HCT116 (cell line): ENCODE measurements around the gene FOXP1. TPM values are rescaled to one million over a fixed set of nuclear protein-coding genes. Genes with fewer than 3 reads are reported as not detected.

Experiments
- ATAC-seq: fragments of 200-7000 bp; cut with Tn5 transposase; 2 replicates; pipeline ENCODE4 v1.9.1; 2020; ENCODE audit warnings: mild to moderate bottlenecking, moderate library complexity
- BruUV-seq: library from RNA; stranded (reverse); fragments of 400-500 nt; replicated peaks from 2 replicates; lab custom pipeline; 2021; lab: Mats Ljungman, UMichigan
- CTCF ChIA-PET: fragments of 300-600 bp; sonication (Branson Sonifier 250); formaldehyde crosslinking; loops from one replicate; lab custom pipeline; 2021; ENCODE audit warnings: antibody characterized with exemption; lab: Charles Lee
- POLR2A ChIA-PET: fragments of 300-600, 350-600 bp; sonication (Branson Sonifier 250); formaldehyde crosslinking; loops from one replicate; lab custom pipeline; 2021; ENCODE audit warnings: antibody characterized with exemption; lab: Charles Lee
- RAD21 ChIA-PET, 2 experiments: fragments of 300-600 bp; sonication (Branson Sonifier 250); formaldehyde crosslinking; loops; one replicate each; lab custom pipeline; 2023; ENCODE audit warnings: low total read pairs in 2 of 2; ENCODE audit not compliant: uncharacterized antibody in 2 of 2, unreplicated experiment in 2 of 2, low non-redundant PET in 1 of 2; lab: Charles Lee
- DNase-seq: peaks from one replicate; pipeline ENCODE4 v3.0.0-alpha.2; 2010; ENCODE audit warnings: low read depth, low spot score
- H2AFZ ChIP-seq: fragments of 200-600 bp; shearing (Covaris generic), sonication (generic); 2 replicates; pipeline ENCODE4 v1.6.1; 2017; ENCODE audit warnings: low read depth, mixed run types, mixed read lengths, antibody characterized with exemption, low read length; ENCODE audit not compliant: poor library complexity, severe bottlenecking
- H3K27ac ChIP-seq: 2 replicates; pipeline ENCODE4 v1.5.1; 2012; ENCODE audit warnings: low read depth, low read length
- H3K27me3 ChIP-seq: fragments of 200-600 bp; sonication (generic); 2 replicates; pipeline ENCODE4 v1.6.1; 2016; ENCODE audit warnings: mixed run types, low read length, mixed read lengths; ENCODE audit not compliant: insufficient read depth
- H3K36me3 ChIP-seq, 2 experiments: fragments of 200-500 bp in 1 of 2; fragments of 200-600 bp in 1 of 2; sonication (Bioruptor generic) in 1 of 2; sonication (generic) in 1 of 2; 2 replicates each; pipeline versions ENCODE4 v1.5.1 to v1.6.1; 2014 to 2016; ENCODE audit warnings: low read length in 2 of 2, inconsistent platforms in 1 of 2, mixed read lengths in 1 of 2, mixed run types in 1 of 2; ENCODE audit not compliant: insufficient read depth in 2 of 2, control insufficient read depth in 1 of 2
- H3K4me1 ChIP-seq, 2 experiments: fragments of 200-600 bp in 1 of 2; sonication (generic) in 1 of 2; 2 replicates each; pipeline versions ENCODE4 v1.5.1 to v1.6.1; 2012 to 2017; ENCODE audit warnings: low read length in 2 of 2, inconsistent platforms in 1 of 2, mild to moderate bottlenecking in 1 of 2, mixed read lengths in 1 of 2, mixed run types in 1 of 2, moderate library complexity in 1 of 2; ENCODE audit not compliant: insufficient read depth in 2 of 2, control insufficient read depth in 1 of 2
- H3K4me2 ChIP-seq: fragments of 200-600 bp; sonication (generic); 2 replicates; pipeline ENCODE4 v1.6.1; 2017; ENCODE audit warnings: mixed run types, low read length, mixed read lengths
- H3K4me3 ChIP-seq, 2 experiments: fragments of 200-600 bp in 1 of 2; sonication (generic) in 1 of 2; replicated peaks in 1 of 2; 2 replicates each; pipeline ENCODE4 v1.5.1; 2011 to 2016; ENCODE audit warnings: low read length in 2 of 2, control low read depth in 1 of 2, low read depth in 1 of 2, mild to moderate bottlenecking in 1 of 2, mixed read lengths in 1 of 2, mixed run types in 1 of 2
- H3K79me2 ChIP-seq: fragments of 200-600 bp; sonication (generic); 2 replicates; pipeline ENCODE4 v1.6.1; 2017; ENCODE audit warnings: mild to moderate bottlenecking, mixed run types, low read length, moderate library complexity, mixed read lengths; ENCODE audit not compliant: insufficient read depth
- H3K9ac ChIP-seq: fragments of 200-600 bp; sonication (generic); 2 replicates; pipeline ENCODE4 v1.6.1; 2016; ENCODE audit warnings: low read length, mixed read lengths
- H3K9me2 ChIP-seq: fragments of 200-600 bp; sonication (generic), shearing (Covaris generic); 2 replicates; pipeline ENCODE4 v1.6.1; 2017; ENCODE audit warnings: mixed run types, mild to moderate bottlenecking, moderate library complexity; ENCODE audit not compliant: insufficient read depth
- H3K9me3 ChIP-seq, 2 experiments: fragments of 200-500 bp in 1 of 2; fragments of 200-600 bp in 1 of 2; sonication (Bioruptor generic) in 1 of 2; sonication (generic) in 1 of 2; 2 replicates each; pipeline ENCODE4 v1.6.1; 2014 to 2017; ENCODE audit warnings: low read length in 2 of 2, mixed read lengths in 2 of 2, inconsistent platforms in 1 of 2, low read depth in 1 of 2, mild to moderate bottlenecking in 1 of 2, mixed run types in 1 of 2, moderate library complexity in 1 of 2; ENCODE audit not compliant: control insufficient read depth in 1 of 2, insufficient read depth in 1 of 2
- H4K20me1 ChIP-seq: fragments of 200-600 bp; sonication (generic), shearing (Covaris generic); 2 replicates; pipeline ENCODE4 v1.6.1; 2017; ENCODE audit warnings: mixed run types, mild to moderate bottlenecking, moderate library complexity; ENCODE audit not compliant: insufficient read depth
- CEBPB ChIP-seq: IDR thresholded peaks from 2 replicates; pipeline ENCODE4 v1.6.1; 2012; ENCODE audit warnings: low read depth
- ELF1 ChIP-seq: IDR thresholded peaks from 2 replicates; pipeline ENCODE4 v1.6.1; 2012; ENCODE audit warnings: low read depth, borderline replicate concordance
- JUND ChIP-seq: IDR thresholded peaks from 2 replicates; pipeline ENCODE4 v1.6.1; 2012
- MAX ChIP-seq: IDR thresholded peaks from 2 replicates; pipeline ENCODE4 v1.6.1; 2012
- RAD21 ChIP-seq: IDR thresholded peaks from 2 replicates; pipeline ENCODE4 v1.6.1; 2012; ENCODE audit warnings: low read depth, mild to moderate bottlenecking
- SIN3A ChIP-seq: IDR thresholded peaks from 2 replicates; pipeline ENCODE4 v1.6.1; 2012; ENCODE audit warnings: low read depth
- SP1 ChIP-seq: IDR thresholded peaks from 2 replicates; pipeline ENCODE4 v1.6.1; 2012; ENCODE audit warnings: low read depth
- SRF ChIP-seq: IDR thresholded peaks from 2 replicates; pipeline ENCODE4 v1.6.1; 2012; ENCODE audit warnings: low read depth
- TCF7L2 ChIP-seq: IDR thresholded peaks from 2 replicates; pipeline ENCODE4 v1.7.0; 2011; ENCODE audit warnings: borderline replicate concordance, inconsistent platforms; ENCODE audit not compliant: insufficient read depth, insufficient read length; ENCODE audit errors: extremely low read depth
- ZBTB33 ChIP-seq: IDR thresholded peaks from 2 replicates; pipeline ENCODE4 v1.6.1; 2011; ENCODE audit warnings: mild to moderate bottlenecking, low read length, moderate library complexity; ENCODE audit not compliant: insufficient replicate concordance; ENCODE audit errors: extremely low read depth
- intact Hi-C: fragments of 100-400 bp; cut with micrococcal nuclease; formaldehyde crosslinking; loops from 2 replicates; pipeline ENCODE4 v1.10.0; 2022
- total RNA-seq: library from RNA; stranded (reverse); gene quantifications from one replicate; pipeline ENCODE4 v1.2.1, GENCODE V29; 2021; ENCODE audit not compliant: unreplicated experiment

Gene FOXP1
- total RNA-seq, 1 experiment from 2014 or later, result 11.4 TPM

- Histone ChIP-seq H3K9me2 (no peaks in the 10 kb centered on the region), H3K9me3 (no peaks in the 10 kb centered on the region), H3K4me2 (no peak overlapping the region), H3K27me3 (no peaks in the 10 kb centered on the region), H4K20me1 (no peaks in the 10 kb centered on the region), H3K27ac (no peak overlapping the region), H3K36me3 (no peaks in the 10 kb centered on the region), H3K9ac (no peak overlapping the region), H3K4me3 (no peak overlapping the region), H2AFZ (no peak overlapping the region), H3K79me2 (no peaks in the 10 kb centered on the region), H3K4me1 (no peaks in the 10 kb centered on the region)
- TF ChIP-seq RAD21 (no peak), JUND (no peak), TCF7L2 (no peak), ZBTB33 (no peak), CEBPB (no peak), SP1 (no peak), SRF (no peak), ELF1 (no peak), MAX (no peak)
- POLR2A ChIA-PET, result no interaction called here
- CTCF ChIA-PET, result no interaction called here
- no TSS peak for BruUV-seq
- DNase-seq, result no peak
- no peak for ATAC-seq
- RAD21 ChIA-PET, result no interaction called here
- intact Hi-C loops, result no loop called here
Observed at GRCh38 chr3:71189480-71189879, 394.0 kb downstream of the FOXP1 start.

GRCh38 chr3:71187715-71188114, 395.8 kb downstream of the FOXP1 start:
- H3K36me3 ChIP-seq, result no peaks in the 10 kb centered on the region
- intact Hi-C loops, result no loop called here
- CTCF ChIA-PET, result no interaction called here
- no peak overlapping the region for H3K27ac ChIP-seq
- H2AFZ ChIP-seq, result no peak overlapping the region
- no peaks in the 10 kb centered on the region for H3K9me2 ChIP-seq
- no peaks in the 10 kb centered on the region for H3K79me2 ChIP-seq
- ATAC-seq (no peak), DNase-seq (no peak)
- POLR2A ChIA-PET, result no interaction called here
- no peak overlapping the region for H3K4me3 ChIP-seq
- H3K9me3 ChIP-seq, result no peaks in the 10 kb centered on the region
- no peaks in the 10 kb centered on the region for H3K27me3 ChIP-seq
- no peaks in the 10 kb centered on the region for H3K4me1 ChIP-seq
- H4K20me1 ChIP-seq, result no peaks in the 10 kb centered on the region
- H3K4me2 ChIP-seq, result no peak overlapping the region
- RAD21 ChIA-PET, result no interaction called here
- no peak for TF ChIP-seq SRF
- no peak for TF ChIP-seq CEBPB
- no peak for TF ChIP-seq SIN3A
- no peak for TF ChIP-seq RAD21
- TF ChIP-seq ELF1, result no peak
- TF ChIP-seq, all 23 proteins: peak for 0
- no peak overlapping the region for H3K9ac ChIP-seq
- BruUV-seq, result no TSS peak
